ENCODE results near the gene PNPLA5. TPM values are rescaled to one million over a fixed set of nuclear protein-coding genes. Genes with fewer than 3 reads are reported as not detected.

Gene PNPLA5
- total RNA-seq, 1 experiment from 2014 or later = 5.5 TPM

GRCh38 chr22:43857367-43857766 lies 34.4 kb downstream of the PNPLA5 start:
- Histone ChIP-seq H3K4me2 (ENCODE audit: insufficient read depth, insufficient read length, low read length) (no peak overlapping the region), H3K4ac (ENCODE audit: low read depth, low read length) (no peak overlapping the region), H2AK5ac (ENCODE audit: insufficient read length, low read length) (no peak overlapping the region), H3K14ac (ENCODE audit: insufficient read depth, low read length) (no peak overlapping the region), H2BK12ac (ENCODE audit: insufficient read length, low read depth, low read length) (no peak overlapping the region), H2BK120ac (ENCODE audit: low read depth, low read length, poor library complexity, severe bottlenecking) (no peak overlapping the region), H4K91ac (ENCODE audit: insufficient read length, low read depth, low read length) (no peak overlapping the region), H2BK20ac (ENCODE audit: low read depth, low read length, poor library complexity, severe bottlenecking) (no peak overlapping the region), H3K4me1 (ENCODE audit: insufficient read depth, low read length) (peaks cover 17% of the 10 kb centered on the region; the same call in 1 of the 2 replicates), H4K5ac (ENCODE audit: insufficient read length, low read depth, low read length) (no peak overlapping the region), H3K27ac (ENCODE audit: insufficient read length, low read depth, low read length) (no peak overlapping the region), H3K9ac (ENCODE audit: extremely low read depth, insufficient read length, low read length) (no peak overlapping the region), H3K79me2 (ENCODE audit: insufficient read depth, low read length) (peaks cover 28% of the 10 kb centered on the region; the same call in 1 of the 2 replicates), H2BK5ac (ENCODE audit: insufficient read length, low read length) (no peak overlapping the region), H3K18ac (ENCODE audit: insufficient read length, low read depth, low read length) (no peak overlapping the region), H3K27me3 (ENCODE audit: insufficient read depth, low read length) (no peaks in the 10 kb centered on the region), H3K56ac (ENCODE audit: insufficient read length, low read depth, low read length) (no peak overlapping the region), H3K23ac (ENCODE audit: insufficient read length, low read depth, low read length) (no peak overlapping the region), H3K9me3 (ENCODE audit: control insufficient read depth, low read depth, low read length) (no peaks in the 10 kb centered on the region), H4K20me1 (ENCODE audit: control insufficient read depth, insufficient read depth, insufficient read length) (peaks cover 3% of the 10 kb centered on the region), H4K8ac (replicated peaks; ENCODE audit: insufficient read length, low read depth, low read length) (no peak overlapping the region), H3K79me1 (ENCODE audit: insufficient read depth, low read depth, low read length, poor library complexity, severe bottlenecking) (peaks cover 2% of the 10 kb centered on the region), H3K23me2 (ENCODE audit: insufficient read length, low read depth, low read length, poor library complexity, severe bottlenecking) (peaks cover 5% of the 10 kb centered on the region), H2AFZ (ENCODE audit: low read length) (no peak overlapping the region), H3T11ph (ENCODE audit: low read length) (no peak overlapping the region), H2BK15ac (ENCODE audit: low read depth, low read length) (no peak overlapping the region)
- TF ChIP-seq CTCF (conservative IDR thresholded peaks at IDR 0.05) = no peak
- DNase-seq = no peak
- peaks cover 13 to 15% of the 10 kb centered on the region in 2 experiments for H3K9me3 Mint-ChIP-seq
- H3K4me1 Mint-ChIP-seq = peaks cover 53 to 59% of the 10 kb centered on the region in 2 experiments
- peaks cover 12 to 26% (median 17%) of the 10 kb centered on the region in 3 experiments for H3K36me3 Mint-ChIP-seq (ENCODE audit: insufficient read depth in 1 of 3, low read depth in 3 of 3)
- no peak overlapping the region for H3K4me3 Mint-ChIP-seq
- H3K27me3 Mint-ChIP-seq (ENCODE audit: low read depth) = no peaks in the 10 kb centered on the region
- no peak overlapping the region for H3K27ac Mint-ChIP-seq

All from H9 (cell line).